Astrocyte of the cerebellum (primary cell): ENCODE results near the gene SLCO2A1.

Source experiments
- DNase-seq: peaks from one replicate; pipeline ENCODE4 v3.0.0-alpha.2; 2011; ENCODE audit warnings: low read depth
- H3K4me3 ChIP-seq: 2 replicates; pipeline ENCODE4 v1.5.1; 2011; ENCODE audit warnings: mild to moderate bottlenecking, low read depth, low read length, moderate library complexity
- in situ Hi-C: cut with HindIII; loops from 2 replicates; pipeline ENCODE4 v1.10.0; 2017; ENCODE audit warnings: low sequenced_read_pairs
- TF ChIP-seq, protein P1 (sequence below): IDR thresholded peaks from 2 replicates; pipeline ENCODE4 v1.5.1; 2012; ENCODE audit warnings: low read length, low read depth, moderate library complexity, mild to moderate bottlenecking; ENCODE audit errors: missing control alignments

Gene SLCO2A1

DNA sequence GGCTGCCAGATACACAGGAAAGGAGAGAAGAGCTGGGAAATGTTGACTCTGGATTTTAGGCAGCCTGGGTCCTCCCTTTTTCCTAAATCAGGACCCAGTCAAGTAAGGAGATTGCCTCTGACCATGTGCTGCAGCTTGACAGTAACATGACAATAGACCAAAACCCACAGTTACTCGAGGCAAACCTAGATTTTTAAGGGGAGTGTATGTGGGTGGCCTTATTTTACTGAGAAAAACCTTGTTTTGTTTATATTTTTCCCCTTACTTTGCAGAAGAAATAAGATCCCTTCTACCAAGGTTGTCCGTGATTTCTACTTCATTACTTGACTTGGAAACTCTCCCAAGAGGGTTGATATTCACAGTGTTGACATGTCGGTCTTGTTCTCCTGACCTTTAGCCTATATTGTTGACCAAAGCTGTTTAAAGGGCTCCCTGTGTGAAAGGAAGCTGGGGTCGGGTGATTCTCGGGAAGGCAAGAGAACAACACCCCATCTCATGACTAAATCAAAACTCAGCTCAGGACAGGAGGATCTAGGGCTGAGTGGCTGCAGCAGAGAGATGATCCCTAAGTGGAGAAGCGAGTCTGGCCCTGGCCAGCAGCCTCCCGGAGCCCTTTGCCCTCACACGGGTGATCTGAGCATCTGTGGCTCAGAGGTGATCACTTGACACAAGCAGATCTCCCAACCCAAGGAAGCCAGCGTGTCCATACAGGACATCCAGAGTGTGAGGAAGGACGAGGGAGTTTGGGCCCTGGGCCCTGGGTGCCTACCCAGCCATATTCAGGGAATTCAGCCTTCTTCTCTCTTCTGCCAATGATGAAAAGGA, 31.0 kb upstream of the SLCO2A1 start:
- in situ Hi-C loops = no loop called here
- no peak for DNase-seq
- no peak overlapping the region for H3K4me3 ChIP-seq
- TF ChIP-seq, protein P1, sequence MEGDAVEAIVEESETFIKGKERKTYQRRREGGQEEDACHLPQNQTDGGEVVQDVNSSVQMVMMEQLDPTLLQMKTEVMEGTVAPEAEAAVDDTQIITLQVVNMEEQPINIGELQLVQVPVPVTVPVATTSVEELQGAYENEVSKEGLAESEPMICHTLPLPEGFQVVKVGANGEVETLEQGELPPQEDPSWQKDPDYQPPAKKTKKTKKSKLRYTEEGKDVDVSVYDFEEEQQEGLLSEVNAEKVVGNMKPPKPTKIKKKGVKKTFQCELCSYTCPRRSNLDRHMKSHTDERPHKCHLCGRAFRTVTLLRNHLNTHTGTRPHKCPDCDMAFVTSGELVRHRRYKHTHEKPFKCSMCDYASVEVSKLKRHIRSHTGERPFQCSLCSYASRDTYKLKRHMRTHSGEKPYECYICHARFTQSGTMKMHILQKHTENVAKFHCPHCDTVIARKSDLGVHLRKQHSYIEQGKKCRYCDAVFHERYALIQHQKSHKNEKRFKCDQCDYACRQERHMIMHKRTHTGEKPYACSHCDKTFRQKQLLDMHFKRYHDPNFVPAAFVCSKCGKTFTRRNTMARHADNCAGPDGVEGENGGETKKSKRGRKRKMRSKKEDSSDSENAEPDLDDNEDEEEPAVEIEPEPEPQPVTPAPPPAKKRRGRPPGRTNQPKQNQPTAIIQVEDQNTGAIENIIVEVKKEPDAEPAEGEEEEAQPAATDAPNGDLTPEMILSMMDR = no peak

DNA sequence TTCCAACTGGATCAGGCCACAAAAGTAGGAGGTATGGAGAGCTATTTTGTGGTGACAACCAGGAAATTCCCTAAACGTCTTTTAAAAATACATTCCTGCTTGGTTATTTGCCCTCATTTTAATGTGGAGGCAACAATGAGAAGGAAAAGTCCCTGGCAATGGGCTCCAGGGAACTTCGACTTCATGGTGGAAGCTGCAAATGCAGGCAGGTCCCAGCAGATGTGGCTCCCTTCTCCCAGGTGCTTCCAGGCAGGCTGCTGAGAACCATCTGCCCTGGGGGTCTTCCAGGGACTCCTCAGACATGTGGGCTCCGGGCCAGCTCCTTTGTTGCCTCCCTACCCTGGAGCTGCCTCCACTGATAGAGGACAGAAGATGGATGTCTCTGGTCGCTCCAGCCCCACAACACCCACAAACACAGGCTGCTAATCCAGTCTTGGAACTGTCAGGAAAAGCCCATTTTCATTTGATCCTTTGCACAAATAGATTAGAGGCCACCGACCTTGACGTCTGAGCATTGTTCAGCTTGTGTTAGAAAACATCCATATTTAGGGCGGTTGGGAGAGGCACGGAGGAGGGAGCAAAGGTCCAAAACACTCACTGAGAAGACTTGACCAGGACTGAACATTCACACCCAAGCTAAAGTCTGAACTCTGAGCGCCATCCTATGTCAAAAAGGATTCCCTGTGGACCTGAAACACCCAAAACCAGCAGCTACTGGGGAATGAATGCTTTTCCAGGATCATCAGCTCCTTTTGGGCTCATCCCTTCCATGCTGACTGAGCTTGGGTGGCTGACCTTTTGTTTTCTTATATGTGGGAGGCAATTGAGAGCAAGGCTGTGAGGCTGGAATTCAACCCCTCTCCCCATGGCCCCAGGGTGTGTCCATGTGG, 30.2 kb upstream of the SLCO2A1 start:
- in situ Hi-C loops = no loop called here
- no peak overlapping the region for H3K4me3 ChIP-seq
- TF ChIP-seq, protein P1 = no peak
- DNase-seq = peak; percentile 6

DNA sequence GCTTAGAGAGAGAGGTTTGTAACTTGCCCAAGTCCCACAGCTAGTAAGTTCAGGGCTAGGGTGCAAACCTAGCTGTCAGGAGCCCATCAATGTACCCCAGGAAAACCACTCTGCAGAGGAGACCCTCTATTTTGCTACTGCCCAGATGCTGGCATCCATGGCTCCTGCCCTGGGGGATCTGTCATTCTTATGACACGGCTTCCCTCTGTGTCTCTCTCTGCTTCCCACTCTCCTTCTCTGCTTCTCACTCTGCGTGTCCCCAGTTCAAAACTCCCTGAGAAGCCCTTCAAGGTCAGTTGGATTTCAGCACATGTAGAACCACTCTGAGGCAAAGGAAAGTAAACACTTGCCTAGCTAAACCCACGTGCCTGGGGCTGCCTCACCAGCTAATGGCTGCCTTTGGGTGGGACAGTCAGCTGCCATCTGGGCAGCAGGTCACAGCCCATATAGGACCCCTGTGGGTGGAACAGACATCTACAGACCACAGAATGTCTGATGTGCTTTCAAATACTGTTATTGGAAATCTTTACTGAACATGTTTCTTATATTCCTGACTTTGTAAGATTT, 29.4 kb upstream of the SLCO2A1 start:
- DNase-seq = no peak
- H3K4me3 ChIP-seq = no peak overlapping the region
- in situ Hi-C loops = no loop called here
- TF ChIP-seq, protein P1 = no peak

DNA sequence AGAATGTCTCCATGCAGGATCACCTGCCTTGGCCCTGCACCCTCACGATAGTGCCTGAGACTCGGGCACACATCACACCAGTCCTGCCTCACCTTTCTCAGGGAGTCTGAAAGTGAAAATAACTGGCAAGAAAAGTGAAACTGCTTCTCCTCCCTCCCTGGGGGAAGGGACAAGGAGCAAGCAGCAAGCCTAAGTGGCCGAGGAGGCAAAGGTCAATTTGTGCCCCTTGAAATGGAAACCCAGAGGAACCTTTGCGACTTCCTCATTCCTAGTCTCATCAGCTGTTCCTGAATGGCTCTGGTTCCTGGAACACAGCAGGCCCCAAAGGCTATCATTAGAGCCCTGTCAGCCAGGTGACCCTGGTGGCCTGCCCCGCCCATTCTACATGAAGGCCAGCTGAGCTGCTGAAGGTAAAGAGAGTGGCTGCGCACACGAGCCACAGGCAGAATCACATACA, 28.0 kb upstream of the SLCO2A1 start:
- in situ Hi-C loops = no loop called here
- H3K4me3 ChIP-seq = no peak overlapping the region
- no peak for DNase-seq
- TF ChIP-seq, protein P1 = no peak

DNA sequence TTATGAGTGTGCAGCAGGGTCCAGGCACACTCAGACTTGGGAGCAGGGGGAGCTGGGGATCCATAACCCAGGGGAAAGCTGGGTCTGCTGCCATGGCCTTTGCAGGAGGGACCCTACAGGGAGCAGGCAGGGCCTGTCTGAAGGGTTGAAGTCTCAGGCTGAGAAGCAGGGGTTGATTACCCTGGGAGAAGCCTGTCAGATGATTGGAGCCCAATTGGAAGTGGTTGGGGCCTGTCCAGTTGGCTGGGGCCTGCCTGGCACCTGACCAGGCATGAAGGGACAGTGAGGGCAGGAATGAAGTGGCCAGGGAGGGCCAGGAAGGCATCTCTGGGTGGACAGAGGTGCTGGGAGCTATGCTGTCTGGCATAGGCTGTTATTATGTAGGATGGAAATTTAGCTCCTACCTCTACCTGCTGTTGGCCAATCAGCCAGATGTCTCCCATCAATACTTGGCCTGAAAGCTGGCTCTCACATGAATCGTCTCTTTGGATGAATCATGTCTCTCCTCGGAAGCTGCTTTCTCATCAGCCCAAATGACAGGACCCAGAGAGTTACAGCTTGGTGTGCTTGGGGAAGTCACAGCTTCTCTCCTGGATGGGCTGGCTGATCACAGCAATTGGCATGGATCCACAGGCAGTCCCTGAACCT, 27.4 kb upstream of the SLCO2A1 start:
- TF ChIP-seq, protein P1 = no peak
- in situ Hi-C loops = no loop called here
- no peak for DNase-seq
- no peak overlapping the region for H3K4me3 ChIP-seq

DNA sequence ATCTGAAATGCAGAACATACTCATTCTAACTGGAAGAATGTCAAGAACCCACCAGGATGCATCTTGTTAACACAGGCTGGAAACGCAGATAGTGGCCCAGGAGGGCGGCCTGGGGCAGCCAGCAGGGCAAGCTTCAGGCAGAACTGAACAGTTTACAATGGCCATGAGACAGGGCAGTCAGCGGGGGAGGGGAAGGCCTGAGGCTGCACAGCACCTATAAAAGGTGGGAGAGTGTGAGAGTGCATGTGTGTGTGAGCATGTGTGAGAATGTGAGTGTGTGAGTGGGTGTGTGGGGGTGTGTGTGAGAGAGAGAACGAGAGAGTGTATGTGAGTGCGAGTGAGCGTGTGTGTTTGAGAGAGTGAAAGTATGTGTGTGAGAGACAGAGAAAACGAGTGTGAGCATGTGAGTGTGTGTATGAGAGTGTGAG, 26.8 kb upstream of the SLCO2A1 start:
- TF ChIP-seq, protein P1 = no peak
- H3K4me3 ChIP-seq = no peak overlapping the region
- in situ Hi-C loops = no loop called here
- DNase-seq = peak; percentile 20
